Coronary artery (tissue), 2 donors: ENCODE results near the gene NLRP12.
"Not testable (repeated sequence)": the region's sequence is repeated elsewhere in the genome, so short reads cannot be mapped to it uniquely, and the experiment has no call there.

ENCODE experiments used
- DNase-seq: peaks from one replicate; pipeline ENCODE4 v3.0.0-alpha.2; 2017; ENCODE audit warnings: low spot score
- H3K27ac ChIP-seq, 2 donors: fragments of 200-600 bp; sonication (generic); one replicate each; pipeline ENCODE4 v1.5.1; 2016 to 2019
- H3K4me3 ChIP-seq: fragments of 200-600 bp; sonication (generic); 2 replicates; pipeline ENCODE4 v1.5.1; 2016; ENCODE audit warnings: mild to moderate bottlenecking, moderate library complexity
- CTCF ChIP-seq: fragments of 200-600 bp; sonication (generic); IDR thresholded peaks from one replicate; pipeline ENCODE4 v1.5.1; 2019; ENCODE audit warnings: antibody characterized with exemption

The NLRP12 gene

GRCh38 chr19:53853707-53854106, 29.6 kb upstream of the NLRP12 start:
- Histone ChIP-seq H3K4me3 (no peak overlapping the region), H3K27ac (no peak overlapping the region)
- DNase-seq = no peak
- TF ChIP-seq CTCF = no peak

DNA sequence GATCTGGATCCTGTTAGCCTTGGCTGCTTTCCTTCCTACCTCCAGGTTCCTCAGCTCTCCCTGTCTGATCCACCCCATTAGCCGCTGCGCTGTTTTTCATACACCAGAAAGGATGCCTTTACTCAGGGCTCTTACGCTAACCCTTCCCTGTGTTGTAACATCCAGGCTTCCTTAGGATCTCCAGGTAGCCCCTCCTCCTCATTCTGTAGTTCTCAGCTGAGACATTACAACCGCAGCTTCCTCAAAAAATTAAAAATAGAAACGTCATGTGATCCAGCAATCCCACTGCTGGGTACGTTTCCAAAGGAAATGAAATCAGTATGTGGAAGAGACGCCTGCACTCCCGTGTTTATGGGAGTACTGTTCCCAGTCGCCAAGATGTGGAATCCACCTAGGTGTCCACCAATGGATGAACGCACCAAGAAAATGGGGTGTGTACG, 25.1 kb upstream of the NLRP12 start:
- H3K4me3 ChIP-seq = no peak overlapping the region
- peak overlapping the region in 1 of 2 donors; percentile 56 for H3K27ac ChIP-seq
- TF ChIP-seq CTCF = no peak
- no peak for DNase-seq

- Histone ChIP-seq H3K27ac (no peak overlapping the region), H3K4me3 (no peak overlapping the region)
- TF ChIP-seq CTCF = no peak
- no peak for DNase-seq
These were observed 23.4 kb upstream of the NLRP12 start for GRCh38 chr19:53847555-53847954.

GRCh38 chr19:53844849-53845246, 20.7 kb upstream of the NLRP12 start:
- H3K4me3 ChIP-seq = no peak overlapping the region
- no peak overlapping the region for H3K27ac ChIP-seq
- no peak for DNase-seq
- TF ChIP-seq CTCF = no peak

DNA sequence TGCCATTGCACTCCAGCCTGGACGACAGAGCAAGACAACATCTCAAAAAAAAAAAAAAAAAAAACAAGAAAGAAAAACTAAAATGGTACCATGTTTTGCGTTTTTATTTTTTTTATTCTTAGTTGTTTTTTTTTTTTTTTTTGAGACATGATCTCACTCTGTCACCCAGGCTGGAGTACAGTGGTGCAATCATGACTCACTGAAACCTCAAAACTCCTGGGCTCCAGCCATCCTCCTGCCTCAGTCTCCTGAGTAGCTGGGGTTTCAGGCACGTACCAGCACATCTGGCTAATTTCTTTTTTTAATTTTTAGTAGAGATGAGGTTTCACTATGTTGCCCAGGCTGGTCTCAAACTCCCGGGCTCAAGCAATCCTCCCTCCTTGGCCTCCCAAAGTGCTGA, 16.8 kb upstream of the NLRP12 start:
- not testable (repeated sequence) for H3K27ac ChIP-seq, H3K4me3 ChIP-seq, DNase-seq

DNA sequence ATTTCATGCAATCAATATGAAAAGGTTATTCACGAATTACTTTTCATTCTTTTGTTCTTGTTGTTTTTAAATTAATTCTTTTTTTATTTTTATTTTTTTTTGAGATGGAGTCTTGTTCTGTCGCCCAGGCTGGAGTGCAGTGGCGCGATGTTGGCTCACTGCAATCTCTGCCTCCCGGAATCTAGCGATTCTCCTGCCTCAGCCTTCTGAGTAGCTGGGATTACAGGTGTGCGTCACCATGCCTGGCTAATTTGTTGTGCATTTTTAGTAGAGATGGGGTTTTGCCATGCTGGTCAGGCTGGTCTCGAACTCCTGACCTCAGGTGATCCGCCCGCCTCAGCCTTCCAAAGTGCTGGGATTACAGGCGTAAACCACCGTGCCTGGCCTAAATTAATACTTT, 16.1 kb upstream of the NLRP12 start:
- not testable (repeated sequence) for H3K27ac ChIP-seq, H3K4me3 ChIP-seq, DNase-seq

GRCh38 chr19:53838446-53838845, 14.3 kb upstream of the NLRP12 start:
- not testable (repeated sequence) for H3K27ac ChIP-seq, DNase-seq, H3K4me3 ChIP-seq

- not testable (repeated sequence) for H3K4me3 ChIP-seq, H3K27ac ChIP-seq, DNase-seq
These were observed 8.7 kb upstream of the NLRP12 start for GRCh38 chr19:53832861-53833260.

GRCh38 chr19:53828531-53828930, 4.4 kb upstream of the NLRP12 start:
- no peak for TF ChIP-seq CTCF
- no peak overlapping the region for H3K4me3 ChIP-seq
- DNase-seq = no peak
- no peak overlapping the region for H3K27ac ChIP-seq
